ENCODE data around the gene BSDC1.

GRCh38 chr1:32380057-32380456 lies 14.2 kb downstream of the BSDC1 start:
- TF ChIP-seq YY1 (IDR thresholded peaks at IDR 0.05; ENCODE audit: insufficient read depth, insufficient read length) (no peak), ZNF274 (IDR thresholded peaks at IDR 0.05; ENCODE audit: low read depth, low read length) (no peak), SUZ12 (IDR thresholded peaks at IDR 0.05; ENCODE audit: extremely low read depth, insufficient read depth, insufficient read length) (no peak)
